ENCODE results near the gene NLE1. TPM values are rescaled to one million over a fixed set of nuclear protein-coding genes. Genes with fewer than 3 reads are reported as not detected.
"Not testable (repeated sequence)": the region's sequence is repeated elsewhere in the genome, so short reads cannot be mapped to it uniquely, and the experiment has no call there.

Gene NLE1
- total RNA-seq, 3 donors from 2014 or later, result 9.0 to 13.6 (median 12.1) TPM

GRCh38 chr17:35119370-35120165, 22.5 kb downstream of the NLE1 start, which contains the start of gene RAD51D:
Gene RAD51D (minus strand): TSS chr17:35119860. CDS start chr17:35119613, 247 bp downstream.
- intact Hi-C loops (cut with DNase I, micrococcal nuclease), result loop anchor here (5.0 to 10.0 kb wide), 3 partner anchors 122 to 582 kb away; no protein-coding TSS in a partner anchor
- Histone ChIP-seq H3K36me3 (ENCODE audit: low read depth) (no peaks in the 10 kb centered on the region), H3K4me1 (ENCODE audit: low read depth) (peaks cover 9% of the 10 kb centered on the region), H3K4me3 (peak within 1 kb of the TSS; percentile 57), H3K9me3 (no peaks in the 10 kb centered on the region)
- TF ChIP-seq CTCF (IDR thresholded peaks at IDR 0.05), result peak; percentile 91
- ATAC-seq (peak; percentile 99), DNase-seq (peak; percentile 74 to 85 (median 80))

DNA sequence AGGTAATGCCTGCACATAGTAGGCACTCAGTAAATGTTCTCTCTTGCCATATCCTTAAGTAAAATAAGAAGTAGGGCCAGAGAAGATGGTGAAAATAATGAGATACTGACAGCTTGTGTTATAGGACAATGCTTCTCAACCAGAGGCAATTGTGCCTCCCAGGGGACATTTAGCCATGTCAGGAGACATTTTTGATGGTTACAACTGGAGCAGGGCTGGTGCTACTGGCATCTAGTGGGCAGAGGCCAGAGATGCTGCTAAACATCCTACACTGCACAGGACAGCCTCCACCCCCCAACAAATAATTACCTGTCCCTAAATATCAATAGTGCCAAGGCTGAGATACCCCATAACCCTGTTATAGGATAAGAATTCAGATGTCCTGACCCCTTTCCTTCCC, 24.1 kb downstream of the NLE1 start:
- intact Hi-C loops (cut with DNase I, micrococcal nuclease), result loop anchor here (5.0 to 10.0 kb wide), 3 partner anchors 121 to 581 kb away; no protein-coding TSS in a partner anchor
- Histone ChIP-seq H3K4me3 (no peak overlapping the region), H3K9me3 (no peaks in the 10 kb centered on the region), H3K36me3 (ENCODE audit: low read depth) (no peaks in the 10 kb centered on the region), H3K4me1 (ENCODE audit: low read depth) (peaks cover 9% of the 10 kb centered on the region)
- DNase-seq, result no peak
- no peak for TF ChIP-seq CTCF (IDR thresholded peaks at IDR 0.05)
- no peak for ATAC-seq

DNA sequence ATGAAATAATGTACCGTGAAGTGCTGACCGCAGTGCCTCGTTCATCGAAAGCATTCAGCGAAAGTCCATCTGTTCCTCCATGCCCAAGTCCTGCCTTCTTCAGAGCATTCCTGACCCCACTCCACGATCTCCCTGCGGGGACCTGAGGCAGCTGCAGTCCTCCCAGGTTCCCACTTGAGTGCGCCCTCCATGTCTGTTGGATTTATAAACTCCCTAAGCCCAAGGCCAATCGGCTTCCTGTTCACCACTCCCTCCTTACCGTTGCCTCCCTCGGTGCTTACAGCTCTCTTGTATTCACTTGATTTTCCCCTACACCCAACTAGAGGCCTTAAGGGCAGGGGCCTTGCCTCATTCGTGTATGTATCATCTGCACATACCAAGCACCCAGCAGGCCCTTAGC, 25.3 kb downstream of the NLE1 start:
- H3K4me3 ChIP-seq, result no peak overlapping the region
- ATAC-seq, result no peak
- DNase-seq, result no peak
- TF ChIP-seq CTCF (IDR thresholded peaks at IDR 0.05), result no peak
- intact Hi-C loops (cut with DNase I, micrococcal nuclease), result loop anchor here (5.0 to 10.0 kb wide), 3 partner anchors 120 to 580 kb away; no protein-coding TSS in a partner anchor
- H3K9me3 ChIP-seq, result no peaks in the 10 kb centered on the region
- H3K4me1 ChIP-seq (ENCODE audit: low read depth), result peaks cover 9% of the 10 kb centered on the region
- H3K36me3 ChIP-seq (ENCODE audit: low read depth), result no peaks in the 10 kb centered on the region

- H3K4me1 ChIP-seq (ENCODE audit: low read depth); H3K36me3 ChIP-seq (ENCODE audit: low read depth); H3K4me3 ChIP-seq; H3K9me3 ChIP-seq; DNase-seq; ATAC-seq: not testable (repeated sequence)
- intact Hi-C loops (cut with DNase I, micrococcal nuclease), result loop anchor here in 1 of 2 donors (10.0 kb wide), 1 partner anchor 566 kb away; no protein-coding TSS in a partner anchor
Measured at GRCh38 chr17:35110791-35111190, 31.3 kb downstream of the NLE1 start.

GRCh38 chr17:35104844-35105450, 37.2 kb downstream of the NLE1 start:
- DNase-seq, result no peak
- no peak for ATAC-seq
- Histone ChIP-seq H3K9me3 (no peaks in the 10 kb centered on the region), H3K4me3 (no peak overlapping the region), H3K4me1 (ENCODE audit: low read depth) (no peaks in the 10 kb centered on the region), H3K36me3 (ENCODE audit: low read depth) (no peaks in the 10 kb centered on the region)
- no peak for TF ChIP-seq CTCF (IDR thresholded peaks at IDR 0.05)
- intact Hi-C loops (cut with DNase I, micrococcal nuclease), result no loop called here

- H3K9me3 ChIP-seq, result no peaks in the 10 kb centered on the region
- TF ChIP-seq CTCF (IDR thresholded peaks at IDR 0.05), result no peak
- H3K4me1 ChIP-seq (ENCODE audit: low read depth), result no peaks in the 10 kb centered on the region
- ATAC-seq (no peak), DNase-seq (no peak)
- intact Hi-C loops (cut with DNase I, micrococcal nuclease), result no loop called here
- H3K36me3 ChIP-seq (ENCODE audit: low read depth), result no peaks in the 10 kb centered on the region
- no peak overlapping the region for H3K4me3 ChIP-seq
Measured at GRCh38 chr17:35103271-35103670, 38.8 kb downstream of the NLE1 start.
